K562 (cell line): Measurements from ENCODE around the gene NDUFAF2. TPM values are rescaled to one million over a fixed set of nuclear protein-coding genes. Genes with fewer than 3 reads are reported as not detected.

Experiments used
- CBFB ChIP-seq: sonication (generic); formaldehyde crosslinking; IDR thresholded peaks from 2 replicates; pipeline ENCODE4 v1.4.0; 2020; ENCODE audit warnings: mild to moderate bottlenecking, missing genetic modification reagents
- COPS2 ChIP-seq: fragments of 450-650 bp; conservative IDR thresholded peaks from 2 replicates; pipeline ENCODE4 v1.6.1; 2016; ENCODE audit warnings: mild to moderate bottlenecking, moderate library complexity
- MXI1 ChIP-seq: IDR thresholded peaks from 2 replicates; pipeline ENCODE4 v1.6.1; 2011; ENCODE audit warnings: low read depth, mild to moderate bottlenecking, improper control_type of control experiment, low read length
- NCOA1 ChIP-seq: fragments of 450-650 bp; IDR thresholded peaks from 2 replicates; pipeline ENCODE4 v1.6.1; 2016; ENCODE audit warnings: low read depth
- NCOA6 ChIP-seq: fragments of 450-650 bp; IDR thresholded peaks from 2 replicates; pipeline ENCODE4 v1.6.1; 2017; ENCODE audit warnings: mild to moderate bottlenecking
- NEUROD1 ChIP-seq: fragments of 150-350 bp; IDR thresholded peaks from 2 replicates; pipeline ENCODE4 v1.6.1; 2014; ENCODE audit warnings: borderline replicate concordance, low read length, low read depth; ENCODE audit not compliant: partially characterized antibody
- RBFOX2 ChIP-seq: fragments of 200-400 bp; formaldehyde crosslinking; IDR thresholded peaks from 2 replicates; pipeline ENCODE4 v1.6.1; 2017; ENCODE audit warnings: low read depth, mild to moderate bottlenecking, low read length, moderate library complexity
- RBM22 ChIP-seq: fragments of 200-400 bp; formaldehyde crosslinking; IDR thresholded peaks from 2 replicates; pipeline ENCODE4 v1.6.1; 2018; ENCODE audit warnings: low read length, low read depth; ENCODE audit not compliant: poor library complexity, severe bottlenecking
- SETDB1 ChIP-seq: IDR thresholded peaks from one replicate; pipeline ENCODE4 v1.6.1; 2012; ENCODE audit warnings: low read length, control low read depth, inconsistent platforms
- TBP ChIP-seq: optimal IDR thresholded peaks from 2 replicates; pipeline ENCODE3; 2011; ENCODE audit warnings: low read depth, low read length, improper control_type of control experiment
- UBTF ChIP-seq, 2 experiments: IDR thresholded peaks; 2 replicates each; pipeline ENCODE4 v1.6.1; 2012; ENCODE audit warnings: improper control_type of control experiment in 2 of 2, low read depth in 2 of 2, low read length in 2 of 2, borderline replicate concordance in 1 of 2
- XRCC3 ChIP-seq: fragments of 450-650 bp; IDR thresholded peaks from 2 replicates; pipeline ENCODE4 v1.6.1; 2017; ENCODE audit warnings: mild to moderate bottlenecking, moderate library complexity
- ZFP91 ChIP-seq: sonication (generic); formaldehyde crosslinking; IDR thresholded peaks from 2 replicates; pipeline ENCODE4 v1.8.0; 2022; ENCODE audit warnings: mild to moderate bottlenecking, missing genetic modification reagents
- ZNF282 ChIP-seq: sonication (generic); formaldehyde crosslinking; IDR thresholded peaks from 2 replicates; pipeline ENCODE4 v1.8.1; 2023; ENCODE audit warnings: missing genetic modification reagents
- polyA plus RNA-seq, 8 experiments: library from polyadenylated mRNA; depleted of rRNA in 4 of 8; stranded (reverse) in 5 of 8; unstranded in 3 of 8; fragments of >200 nt; fragmentation: Nextera tagmentation in 2 of 8; fragmentation: Illumina TruSeq in 1 of 8; extraction: Ambion mirVana in 2 of 8; extraction: Trizol in 1 of 8; gene quantifications; 2 replicates each; pipeline versions ENCODE4 v1.2.1 to v1.2.3, GENCODE V29; 2011 to 2014; ENCODE audit warnings: inconsistent platforms in 1 of 8, missing spikeins in 1 of 8
- total RNA-seq, 7 experiments: library from RNA; depleted of rRNA in 6 of 7; stranded (reverse); fragments of >200 nt in 6 of 7; fragmentation: Illumina TruSeq in 2 of 7; extraction: Trizol in 2 of 7; gene quantifications; 2 replicates each; pipeline versions ENCODE4 v1.2.1 to v1.2.3, GENCODE V29; 2011 to 2021; ENCODE audit warnings: low replicate concordance in 1 of 7
- TF ChIP-seq, protein P1 (sequence below): fragments of 250-450 bp; sonication (Bioruptor Pico); IDR thresholded peaks from 2 replicates; pipeline ENCODE4 v1.4.0; 2020; ENCODE audit warnings: mild to moderate bottlenecking, moderate library complexity
- TF ChIP-seq, protein P2 (sequence below): IDR thresholded peaks from 3 replicates; pipeline ENCODE4 v1.6.1; 2011; ENCODE audit warnings: borderline replicate concordance, mild to moderate bottlenecking; ENCODE audit not compliant: insufficient read length, insufficient read depth
- TF ChIP-seq, protein P3 (sequence below): IDR thresholded peaks from 3 replicates; pipeline ENCODE4 v1.6.1; 2011; ENCODE audit warnings: borderline replicate concordance, mild to moderate bottlenecking, moderate library complexity; ENCODE audit not compliant: insufficient read length; ENCODE audit errors: extremely low read depth

Gene NDUFAF2
- total and polyA plus RNA-seq, 9 of the 15 experiments (the other 6 are each of a cell fraction or from before 2014, with no cell fraction given), result 56.0 to 155 (median 95.9) TPM

DNA sequence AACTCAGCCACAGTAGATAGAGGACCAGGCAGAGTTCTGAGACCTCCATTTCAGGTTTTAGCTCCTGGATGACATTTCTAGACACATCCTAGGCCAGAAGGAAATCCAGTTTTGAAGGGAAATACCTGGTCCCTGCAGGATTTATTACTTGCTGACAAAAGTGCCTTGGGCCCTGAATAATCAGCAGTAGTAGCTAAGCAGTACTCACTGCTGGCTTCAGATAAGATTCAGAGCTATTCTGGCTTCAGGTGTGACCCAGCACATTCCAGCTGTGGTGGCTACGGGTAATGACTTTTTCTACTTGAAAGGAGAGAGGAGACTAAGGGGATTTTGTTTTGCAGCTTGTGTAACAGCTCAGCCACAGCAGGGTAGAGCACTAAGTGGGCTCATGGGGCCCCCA is 34.0 kb downstream of the NDUFAF2 start (continued):
- TF ChIP-seq UBTF (IDR thresholded peaks at IDR 0.05; ENCODE audit: borderline replicate concordance in 1 of 2, low read depth in 2 of 2, low read length in 2 of 2), result no peak
- no peak for TF ChIP-seq NEUROD1
- no peak for TF ChIP-seq XRCC3
- TF ChIP-seq ZNF282 (CRISPR knock-in tag), result no peak
- TF ChIP-seq ZFP91 (CRISPR knock-in tag), result no peak
- no peak for TF ChIP-seq CBFB (CRISPR knock-in tag)
- peak; percentile 68; the same call in 1 of the 2 replicates for TF ChIP-seq NCOA1
- no peak for TF ChIP-seq MXI1
- TF ChIP-seq, protein P1, sequence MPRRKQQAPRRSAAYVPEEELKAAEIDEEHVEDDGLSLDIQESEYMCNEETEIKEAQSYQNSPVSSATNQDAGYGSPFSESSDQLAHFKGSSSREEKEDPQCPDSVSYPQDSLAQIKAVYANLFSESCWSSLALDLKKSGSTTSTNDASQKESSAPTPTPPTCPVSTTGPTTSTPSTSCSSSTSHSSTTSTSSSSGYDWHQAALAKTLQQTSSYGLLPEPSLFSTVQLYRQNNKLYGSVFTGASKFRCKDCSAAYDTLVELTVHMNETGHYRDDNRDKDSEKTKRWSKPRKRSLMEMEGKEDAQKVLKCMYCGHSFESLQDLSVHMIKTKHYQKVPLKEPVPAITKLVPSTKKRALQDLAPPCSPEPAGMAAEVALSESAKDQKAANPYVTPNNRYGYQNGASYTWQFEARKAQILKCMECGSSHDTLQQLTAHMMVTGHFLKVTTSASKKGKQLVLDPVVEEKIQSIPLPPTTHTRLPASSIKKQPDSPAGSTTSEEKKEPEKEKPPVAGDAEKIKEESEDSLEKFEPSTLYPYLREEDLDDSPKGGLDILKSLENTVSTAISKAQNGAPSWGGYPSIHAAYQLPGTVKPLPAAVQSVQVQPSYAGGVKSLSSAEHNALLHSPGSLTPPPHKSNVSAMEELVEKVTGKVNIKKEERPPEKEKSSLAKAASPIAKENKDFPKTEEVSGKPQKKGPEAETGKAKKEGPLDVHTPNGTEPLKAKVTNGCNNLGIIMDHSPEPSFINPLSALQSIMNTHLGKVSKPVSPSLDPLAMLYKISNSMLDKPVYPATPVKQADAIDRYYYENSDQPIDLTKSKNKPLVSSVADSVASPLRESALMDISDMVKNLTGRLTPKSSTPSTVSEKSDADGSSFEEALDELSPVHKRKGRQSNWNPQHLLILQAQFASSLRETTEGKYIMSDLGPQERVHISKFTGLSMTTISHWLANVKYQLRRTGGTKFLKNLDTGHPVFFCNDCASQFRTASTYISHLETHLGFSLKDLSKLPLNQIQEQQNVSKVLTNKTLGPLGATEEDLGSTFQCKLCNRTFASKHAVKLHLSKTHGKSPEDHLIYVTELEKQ, result no peak
- TF ChIP-seq RBM22, result no peak
- TF ChIP-seq COPS2, result no peak
- no peak for TF ChIP-seq TBP
- no peak for TF ChIP-seq NCOA6
- TF ChIP-seq RBFOX2, result no peak
- TF ChIP-seq SETDB1, result no peak
- TF ChIP-seq, protein P2, sequence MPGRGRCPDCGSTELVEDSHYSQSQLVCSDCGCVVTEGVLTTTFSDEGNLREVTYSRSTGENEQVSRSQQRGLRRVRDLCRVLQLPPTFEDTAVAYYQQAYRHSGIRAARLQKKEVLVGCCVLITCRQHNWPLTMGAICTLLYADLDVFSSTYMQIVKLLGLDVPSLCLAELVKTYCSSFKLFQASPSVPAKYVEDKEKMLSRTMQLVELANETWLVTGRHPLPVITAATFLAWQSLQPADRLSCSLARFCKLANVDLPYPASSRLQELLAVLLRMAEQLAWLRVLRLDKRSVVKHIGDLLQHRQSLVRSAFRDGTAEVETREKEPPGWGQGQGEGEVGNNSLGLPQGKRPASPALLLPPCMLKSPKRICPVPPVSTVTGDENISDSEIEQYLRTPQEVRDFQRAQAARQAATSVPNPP, result no peak
- TF ChIP-seq, protein P3, sequence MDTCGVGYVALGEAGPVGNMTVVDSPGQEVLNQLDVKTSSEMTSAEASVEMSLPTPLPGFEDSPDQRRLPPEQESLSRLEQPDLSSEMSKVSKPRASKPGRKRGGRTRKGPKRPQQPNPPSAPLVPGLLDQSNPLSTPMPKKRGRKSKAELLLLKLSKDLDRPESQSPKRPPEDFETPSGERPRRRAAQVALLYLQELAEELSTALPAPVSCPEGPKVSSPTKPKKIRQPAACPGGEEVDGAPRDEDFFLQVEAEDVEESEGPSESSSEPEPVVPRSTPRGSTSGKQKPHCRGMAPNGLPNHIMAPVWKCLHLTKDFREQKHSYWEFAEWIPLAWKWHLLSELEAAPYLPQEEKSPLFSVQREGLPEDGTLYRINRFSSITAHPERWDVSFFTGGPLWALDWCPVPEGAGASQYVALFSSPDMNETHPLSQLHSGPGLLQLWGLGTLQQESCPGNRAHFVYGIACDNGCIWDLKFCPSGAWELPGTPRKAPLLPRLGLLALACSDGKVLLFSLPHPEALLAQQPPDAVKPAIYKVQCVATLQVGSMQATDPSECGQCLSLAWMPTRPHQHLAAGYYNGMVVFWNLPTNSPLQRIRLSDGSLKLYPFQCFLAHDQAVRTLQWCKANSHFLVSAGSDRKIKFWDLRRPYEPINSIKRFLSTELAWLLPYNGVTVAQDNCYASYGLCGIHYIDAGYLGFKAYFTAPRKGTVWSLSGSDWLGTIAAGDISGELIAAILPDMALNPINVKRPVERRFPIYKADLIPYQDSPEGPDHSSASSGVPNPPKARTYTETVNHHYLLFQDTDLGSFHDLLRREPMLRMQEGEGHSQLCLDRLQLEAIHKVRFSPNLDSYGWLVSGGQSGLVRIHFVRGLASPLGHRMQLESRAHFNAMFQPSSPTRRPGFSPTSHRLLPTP, result no peak
